H9 (cell line): Measurements from ENCODE around the gene OR2L2. TPM values are rescaled to one million over a fixed set of nuclear protein-coding genes. Genes with fewer than 3 reads are reported as not detected.

ENCODE experiments used
- total RNA-seq: library from RNA; stranded (reverse); gene quantifications from 2 replicates; pipeline ENCODE4 v1.2.1, GENCODE V29; 2021

OR2L2 gene
- total RNA-seq, 1 experiment from 2014 or later = not detected

Other genes with a start within 250 kb of the OR2L2 start
- 0.15 TPM in 1 of 2 replicates, not detected in the other for gene OR14A16, start 206.0 kb upstream of the OR2L2 start, total RNA-seq
- not detected in 2 replicates for gene OR11L1, start 188.2 kb upstream of the OR2L2 start, total RNA-seq
- gene TRIM58, start 172.9 kb upstream of the OR2L2 start, total RNA-seq = 1.7 and 2.0 TPM in 2 replicates
- gene OR2W3, start 134.5 kb upstream of the OR2L2 start, total RNA-seq = 0.24 TPM in 1 of 2 replicates, not detected in the other
- not detected in 2 replicates for gene OR2T8, start 109.8 kb upstream of the OR2L2 start, total RNA-seq
- gene OR2AJ1, start 105.2 kb upstream of the OR2L2 start, total RNA-seq = not detected in 2 replicates
- gene OR2L8, start 81.2 kb upstream of the OR2L2 start, total RNA-seq = 0.24 TPM in 1 of 2 replicates, not detected in the other
- gene OR2AK2, start 64.8 kb upstream of the OR2L2 start, total RNA-seq = not detected in 2 replicates
- not detected in 2 replicates for gene OR2L5, start 16.4 kb upstream of the OR2L2 start, total RNA-seq
- not detected in 2 replicates for gene OR2L3, start 16.8 kb downstream of the OR2L2 start, total RNA-seq
- not detected in 2 replicates for gene OR2L13, start 65.1 kb downstream of the OR2L2 start, total RNA-seq
- gene OR2M5, start 115.1 kb downstream of the OR2L2 start, total RNA-seq = not detected in 2 replicates
- not detected in 2 replicates for gene OR2M2, start 144.8 kb downstream of the OR2L2 start, total RNA-seq
- gene OR2M3, start 167.2 kb downstream of the OR2L2 start, total RNA-seq = not detected in 2 replicates
- not detected in 2 replicates for gene OR2M4, start 201.3 kb downstream of the OR2L2 start, total RNA-seq
- not detected in 2 replicates for gene OR2T33, start 247.9 kb downstream of the OR2L2 start, total RNA-seq